GM18909 (cell line): Measurements from ENCODE around the gene FMNL2.

Source experiments
- ATAC-seq: cut with Tn5 transposase; IDR thresholded peaks from one replicate; pipeline ENCODE4 v1.9.1; 2021; ENCODE audit warnings: mild to moderate bottlenecking; ENCODE audit not compliant: unreplicated experiment, poor library complexity

FMNL2 gene

GRCh38 chr2:152657043-152657442 is 322.1 kb downstream of the FMNL2 start:
- ATAC-seq = peak; percentile 52

DNA sequence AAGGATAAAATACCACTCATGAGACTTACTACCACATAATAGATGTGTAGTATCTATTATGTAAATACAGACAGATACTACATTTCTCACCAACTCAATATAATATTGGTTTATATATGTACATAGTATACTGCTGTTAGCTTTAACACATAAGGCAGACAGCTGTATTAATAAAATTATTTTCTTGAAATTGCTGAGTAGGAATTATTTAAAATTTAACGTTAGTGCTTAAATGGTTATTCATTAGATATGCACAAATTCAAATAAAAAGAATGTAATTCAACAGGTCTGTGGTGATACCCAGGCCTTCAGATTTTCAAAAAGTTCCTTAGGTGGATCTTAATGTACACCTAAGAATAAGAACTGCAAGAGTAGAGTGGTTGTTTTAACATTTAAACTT is 323.2 kb downstream of the FMNL2 start:
- ATAC-seq = no peak

DNA sequence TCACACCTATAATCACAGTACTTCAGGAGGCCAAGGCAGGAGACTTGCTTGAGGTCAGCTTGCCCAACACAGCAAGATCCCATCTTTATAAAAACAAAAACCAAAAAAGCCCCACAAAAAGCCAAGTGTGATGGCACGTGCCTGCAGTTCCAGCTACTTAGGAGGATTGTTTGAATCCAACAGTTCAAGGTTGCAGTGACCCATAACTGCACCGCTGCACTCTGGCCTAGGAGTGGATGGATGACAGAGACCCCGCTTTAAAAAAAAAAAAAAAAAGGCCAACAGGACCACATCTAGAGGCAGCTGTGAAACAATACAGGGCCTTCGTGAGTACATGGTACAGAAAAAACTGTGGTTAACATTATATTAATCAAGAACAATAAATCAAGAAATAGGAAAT is 326.1 kb downstream of the FMNL2 start:
- no peak for ATAC-seq

GRCh38 chr2:152664725-152665124 is 329.8 kb downstream of the FMNL2 start:
- ATAC-seq = no peak

DNA sequence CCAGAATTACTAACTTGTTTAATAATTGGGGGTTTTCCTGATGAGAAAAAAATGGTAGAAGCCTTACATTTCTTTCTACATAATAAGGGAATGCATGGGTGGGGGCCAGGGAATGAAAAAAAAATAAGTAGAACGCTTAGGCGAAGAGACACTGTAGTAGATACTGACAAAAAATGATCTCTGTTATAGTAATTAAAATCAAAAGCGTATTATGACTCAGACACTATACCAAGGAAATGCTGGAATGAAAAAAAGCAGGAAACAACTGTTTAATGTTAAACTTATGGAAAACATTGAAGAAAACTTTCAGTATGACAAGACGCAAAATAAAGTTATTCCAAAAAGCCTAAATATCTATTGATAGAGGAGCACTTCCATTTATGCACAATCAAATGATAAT is 339.4 kb downstream of the FMNL2 start:
- ATAC-seq = no peak

DNA sequence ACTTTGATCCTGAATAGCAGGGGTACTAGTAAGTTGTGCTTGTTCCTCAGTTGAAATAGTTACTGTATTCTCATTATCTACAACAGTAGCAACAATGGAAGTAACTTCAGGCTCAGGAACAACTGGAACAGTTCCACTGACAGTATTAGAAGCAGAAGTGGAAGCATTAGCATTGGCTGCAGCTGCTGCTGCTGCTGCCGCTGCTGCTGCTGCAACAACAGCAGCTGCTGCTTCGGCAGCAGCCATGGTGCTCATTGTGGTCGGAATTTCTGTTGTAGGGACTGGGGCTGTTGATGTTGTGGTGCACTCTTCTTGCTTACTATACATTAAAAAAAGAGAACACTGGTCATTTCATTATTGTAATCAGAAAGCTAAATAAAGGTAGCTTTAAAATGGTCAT is 341.5 kb downstream of the FMNL2 start:
- no peak for ATAC-seq

DNA sequence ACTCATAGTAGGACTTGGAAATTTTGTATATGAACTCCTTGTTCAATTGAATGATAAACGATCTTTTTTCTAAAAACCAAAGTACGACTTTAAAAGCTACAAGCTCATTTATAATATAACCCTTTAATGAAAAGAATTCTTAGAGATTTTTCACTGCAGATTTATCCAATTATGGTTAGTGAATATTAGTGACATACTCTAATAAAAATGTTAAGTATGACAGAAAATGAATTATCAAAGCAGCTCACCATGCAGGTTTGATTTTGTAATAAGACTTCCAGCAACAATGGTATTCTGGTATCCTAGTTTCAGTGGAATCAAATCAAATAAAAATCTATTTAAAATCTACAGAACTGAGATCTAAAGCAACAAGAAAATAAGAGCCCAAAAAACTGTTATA is 343.8 kb downstream of the FMNL2 start:
- ATAC-seq = no peak

- no peak for ATAC-seq
Observed at GRCh38 chr2:152682663-152683062, 347.7 kb downstream of the FMNL2 start.

DNA sequence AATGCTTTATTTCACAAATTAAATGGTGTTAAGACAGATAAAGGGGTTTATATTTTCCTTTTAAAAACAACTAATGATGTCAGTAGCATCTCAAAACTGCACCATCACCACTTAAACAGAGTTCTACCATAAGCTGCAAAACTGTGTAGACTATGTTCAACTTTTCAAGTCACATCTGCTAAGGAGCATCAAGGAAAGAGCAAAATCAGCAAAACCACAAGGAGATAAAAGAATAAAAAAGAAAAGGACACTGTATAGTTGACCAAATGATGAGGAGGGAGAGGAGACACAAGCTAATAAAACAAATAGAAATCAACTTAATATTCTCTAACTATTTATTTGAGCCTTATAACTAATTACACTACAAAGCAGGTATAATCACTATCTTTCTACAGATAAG is 348.4 kb downstream of the FMNL2 start:
- no peak for ATAC-seq

GRCh38 chr2:152686321-152686720 is 351.3 kb downstream of the FMNL2 start:
- no peak for ATAC-seq

DNA sequence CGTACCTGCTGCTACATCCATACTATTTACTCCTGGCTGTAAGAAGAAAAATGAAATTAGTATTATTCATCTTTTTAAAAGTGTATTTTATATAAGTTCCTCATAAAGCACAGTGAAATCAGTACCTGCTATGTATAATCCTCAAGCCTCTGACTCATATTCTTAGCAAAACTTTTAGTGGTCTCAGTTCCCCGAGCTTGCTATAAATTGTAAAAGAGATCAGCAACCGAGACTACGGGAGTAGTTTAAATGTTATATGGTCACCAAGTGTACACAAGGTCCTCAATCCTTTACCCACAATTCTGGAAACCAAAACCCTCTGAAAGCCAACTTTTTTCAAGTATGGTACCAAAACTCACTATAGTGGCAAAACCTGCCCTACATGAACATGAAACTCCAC is 358.1 kb downstream of the FMNL2 start:
- peak; percentile 89 for ATAC-seq

- ATAC-seq = peak; percentile 59
Observed at GRCh38 chr2:152694161-152694661, 359.2 kb downstream of the FMNL2 start.

DNA sequence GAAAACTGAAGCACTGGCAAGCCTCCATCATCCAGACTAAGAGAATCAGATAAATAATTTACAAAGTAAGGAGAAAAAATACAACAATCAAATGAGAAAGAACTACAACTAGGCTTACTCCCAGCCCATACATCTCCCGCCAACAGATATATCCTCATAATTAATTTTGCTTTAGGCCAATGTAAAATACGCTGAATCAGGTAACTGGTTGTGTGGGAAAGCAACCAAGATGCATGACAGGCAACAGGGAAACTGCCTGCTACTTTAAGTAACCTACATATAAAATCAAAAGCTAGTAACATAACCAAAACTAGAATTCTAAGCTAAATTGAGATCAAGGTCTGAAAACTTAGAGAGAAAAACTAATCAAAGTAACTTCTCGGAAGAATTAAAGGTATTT is 360.8 kb downstream of the FMNL2 start:
- no peak for ATAC-seq

- no peak for ATAC-seq
Observed at GRCh38 chr2:152696476-152696875, 361.5 kb downstream of the FMNL2 start.
